GM08714 (cell line): ENCODE data around the gene HNRNPUL2.
"Not testable (repeated sequence)": the region's sequence is repeated elsewhere in the genome, so short reads cannot be mapped to it uniquely, and the experiment has no call there.

Experiments used
- H3K4me3 ChIP-seq: fragments of 200-500 bp; sonication (Bioruptor generic); 2 replicates; pipeline ENCODE4 v1.5.1; 2014; ENCODE audit warnings: mild to moderate bottlenecking, low read length, inconsistent platforms
- ZNF274 ChIP-seq: IDR thresholded peaks from 2 replicates; pipeline ENCODE4 v1.6.1; 2012; ENCODE audit warnings: mild to moderate bottlenecking, low read depth, low read length

HNRNPUL2 gene

GRCh38 chr11:62715150-62716130 lies 11.8 kb downstream of the HNRNPUL2 start:
- H3K4me3 ChIP-seq, result no peak overlapping the region
- TF ChIP-seq ZNF274, result no peak

GRCh38 chr11:62713343-62713742 lies 13.9 kb downstream of the HNRNPUL2 start:
- TF ChIP-seq ZNF274, result no peak
- H3K4me3 ChIP-seq, result no peak overlapping the region

GRCh38 chr11:62712861-62713260 lies 14.4 kb downstream of the HNRNPUL2 start:
- H3K4me3 ChIP-seq, result no peak overlapping the region

GRCh38 chr11:62712276-62712812 lies 14.9 kb downstream of the HNRNPUL2 start:
- no peak overlapping the region for H3K4me3 ChIP-seq
- TF ChIP-seq ZNF274, result no peak

More at GRCh38 chr11:62712861-62713260, 14.4 kb downstream of the HNRNPUL2 start:
- no peak for TF ChIP-seq ZNF274

GRCh38 chr11:62710001-62710345 lies 17.3 kb downstream of the HNRNPUL2 start:
- H3K4me3 ChIP-seq, result peak overlapping the region; percentile 57; the same call in 1 of the 2 replicates
- no peak for TF ChIP-seq ZNF274

- H3K4me3 ChIP-seq, result peak overlapping the region; percentile 63; the same call in 1 of the 2 replicates
- no peak for TF ChIP-seq ZNF274
Observed at GRCh38 chr11:62709247-62710000, 17.8 kb downstream of the HNRNPUL2 start.

GRCh38 chr11:62708793-62709192 lies 18.5 kb downstream of the HNRNPUL2 start:
- TF ChIP-seq ZNF274, result no peak
- H3K4me3 ChIP-seq, result peak overlapping the region; percentile 63; the same call in 1 of the 2 replicates

- no peak for TF ChIP-seq ZNF274
- H3K4me3 ChIP-seq, result peak overlapping the region; percentile 63; the same call in 1 of the 2 replicates
Observed at GRCh38 chr11:62708392-62708791, 18.9 kb downstream of the HNRNPUL2 start.

GRCh38 chr11:62707277-62707861 lies 19.9 kb downstream of the HNRNPUL2 start, which contains the start of the genes BSCL2 and GNG3:
Gene BSCL2, minus strand, starts transcription at chr11:62707424. Its CDS starts 229 bp downstream, at chr11:62707195.
Gene GNG3, plus strand, starts transcription at chr11:62707676. Its CDS starts 620 bp downstream, at chr11:62708296.
- H3K4me3 ChIP-seq, result peak within 1 kb of the TSS; percentile 37; the same call in 1 of the 2 replicates
- no peak for TF ChIP-seq ZNF274

- peak overlapping the region; percentile 37; the same call in 1 of the 2 replicates for H3K4me3 ChIP-seq
- no peak for TF ChIP-seq ZNF274
Observed at GRCh38 chr11:62706850-62707247, 20.4 kb downstream of the HNRNPUL2 start.

- peak overlapping the region; percentile 68 for H3K4me3 ChIP-seq
- no peak for TF ChIP-seq ZNF274
Observed at GRCh38 chr11:62705880-62706849, 21.1 kb downstream of the HNRNPUL2 start.

- TF ChIP-seq ZNF274, result no peak
- peak overlapping the region; percentile 68 for H3K4me3 ChIP-seq
Observed at GRCh38 chr11:62705413-62705812, 21.8 kb downstream of the HNRNPUL2 start.

- not testable (repeated sequence) for H3K4me3 ChIP-seq
Observed at GRCh38 chr11:62703921-62704320, 23.3 kb downstream of the HNRNPUL2 start.
